ENCODE measurements around the gene AGK.

GRCh38 chr7:141649137-141649864, 98.1 kb downstream of the AGK start:
- TF ChIP-seq CTCF (IDR thresholded peaks at IDR 0.05; ENCODE audit: low read depth, low read length, missing input control) (no peak), ATF3 (IDR thresholded peaks at IDR 0.05) (no peak), HNF4A (conservative IDR thresholded peaks at IDR 0.05) (no peak), EGR1 (IDR thresholded peaks at IDR 0.05; ENCODE audit: low read depth in 2 of 2) (no peak), ZBTB33 (IDR thresholded peaks at IDR 0.05) (no peak), RAD21 (IDR thresholded peaks at IDR 0.05) (no peak), MAX (IDR thresholded peaks at IDR 0.05) (no peak)
